K562 (cell line): ENCODE measurements around the gene NTSR1. TPM values are rescaled to one million over a fixed set of nuclear protein-coding genes. Genes with fewer than 3 reads are reported as not detected.
A peak's percentile ranks its signal among the peaks of the same experiment; 100 is the strongest.

Source experiments
- ATAC-seq: fragments of 200-7000 bp; cut with Tn5 transposase; 3 replicates; pipeline ENCODE4 v1.9.1; 2020; ENCODE audit warnings: moderate library complexity
- BruUV-seq: library from RNA; stranded (reverse); fragments of 400-500 nt; replicated peaks from 2 replicates; lab custom pipeline; 2021; lab: Mats Ljungman, UMichigan
- CTCF ChIA-PET: fragments of 300-600 bp; formaldehyde crosslinking; extraction: SDS; loops from one replicate; lab custom pipeline; 2021; ENCODE audit warnings: low intra/inter-chr PET ratio; lab: Yijun Ruan, JAX
- POLR2A ChIA-PET: fragments of 300-600, 350-650 bp; sonication (Branson Sonifier 250); formaldehyde crosslinking; extraction: SDS; loops from one replicate; lab custom pipeline; 2021; ENCODE audit warnings: antibody characterized with exemption, inconsistent platforms; lab: Yijun Ruan, JAX
- DNase-seq, 4 experiments: peaks; one replicate each; pipeline versions ENCODE4 v3.0.0 to v3.0.0-alpha.2; 2011 to 2018; ENCODE audit warnings: low spot score in 3 of 4, mixed read lengths in 3 of 4; ENCODE audit errors: extremely low read depth in 1 of 4
- FAIRE-seq: peaks from 2 replicates; lab custom pipeline; 2011; peaks lifted over from hg19 to GRCh38; lab: Jason Lieb, UNC
- H2AFZ ChIP-seq: 2 replicates; pipeline ENCODE4 v1.6.0; 2011; ENCODE audit warnings: low read depth, low read length, control low read depth, inconsistent platforms
- H3K27ac ChIP-seq: fragments of 200-600 bp; 3 replicates; pipeline ENCODE4 v1.8.0; 2011; ENCODE audit warnings: low read depth, mild to moderate bottlenecking, control low read depth, inconsistent platforms, low read length, moderate library complexity, mixed read lengths; ENCODE audit errors: extremely low read depth
- H3K27me3 ChIP-seq, 2 experiments: fragments of 300-600 bp in 1 of 2; 2 replicates in 1 of 2; 3 replicates in 1 of 2; pipeline versions ENCODE4 v1.6.0 to v1.8.0; 2011; ENCODE audit warnings: inconsistent platforms in 2 of 2, low read length in 2 of 2, mild to moderate bottlenecking in 1 of 2, mixed read lengths in 1 of 2, moderate library complexity in 1 of 2; ENCODE audit not compliant: control insufficient read depth in 2 of 2, insufficient read depth in 2 of 2
- H3K36me3 ChIP-seq: fragments of 300-600 bp; 3 replicates; pipeline ENCODE4 v1.8.0; 2011; ENCODE audit warnings: mild to moderate bottlenecking, low read length, inconsistent platforms; ENCODE audit not compliant: control insufficient read depth, insufficient read depth
- H3K4me1 ChIP-seq, 2 experiments: fragments of 200-600 bp in 1 of 2; replicated peaks in 1 of 2; 2 replicates in 1 of 2; 3 replicates in 1 of 2; pipeline versions ENCODE4 v1.5.1 to v1.8.0; 2011; ENCODE audit warnings: inconsistent platforms in 2 of 2, low read length in 2 of 2, mild to moderate bottlenecking in 1 of 2, mixed read lengths in 1 of 2, moderate library complexity in 1 of 2; ENCODE audit not compliant: control insufficient read depth in 2 of 2, insufficient read depth in 2 of 2
- H3K4me2 ChIP-seq: 2 replicates; pipeline ENCODE4 v1.6.1; 2011; ENCODE audit warnings: low read length, control low read depth, inconsistent platforms, mixed read lengths; ENCODE audit not compliant: insufficient read depth
- H3K4me3 ChIP-seq: fragments of 200-600 bp; sonication (generic), shearing (Covaris generic); 2 replicates; pipeline ENCODE4 v1.5.1; 2016; ENCODE audit warnings: control low read depth, inconsistent platforms
- H3K79me2 ChIP-seq: fragments of 200-600 bp; 3 replicates; pipeline ENCODE4 v1.8.0; 2011; ENCODE audit warnings: low read length, inconsistent platforms; ENCODE audit not compliant: control insufficient read depth, insufficient read depth
- H3K9ac ChIP-seq, 2 experiments: 2 replicates each; pipeline versions ENCODE4 v1.6.0 to v1.6.1; 2011; ENCODE audit warnings: low read depth in 2 of 2, low read length in 2 of 2, control low read depth in 1 of 2, inconsistent platforms in 1 of 2, mild to moderate bottlenecking in 1 of 2, mixed read lengths in 1 of 2; ENCODE audit not compliant: insufficient read depth in 1 of 2
- H3K9me1 ChIP-seq: one replicate; pipeline ENCODE4 v1.6.0; 2011; ENCODE audit warnings: inconsistent platforms, mild to moderate bottlenecking, low read length, moderate library complexity; ENCODE audit not compliant: control insufficient read depth, insufficient read depth
- H3K9me3 ChIP-seq: replicated peaks from 2 replicates; pipeline ENCODE4 v1.5.1; 2011; ENCODE audit warnings: low read depth, low read length, inconsistent platforms; ENCODE audit not compliant: control insufficient read depth, insufficient read depth
- H4K20me1 ChIP-seq: replicated peaks from 2 replicates; pipeline ENCODE4 v1.6.1; 2011; ENCODE audit warnings: low read length, inconsistent platforms, mixed read lengths; ENCODE audit not compliant: control insufficient read depth, insufficient read depth
- NCOA1 ChIP-seq: fragments of 450-650 bp; IDR thresholded peaks from 2 replicates; pipeline ENCODE4 v1.6.1; 2016; ENCODE audit warnings: low read depth
- SMAD2 ChIP-seq: fragments of 150-350 bp; IDR thresholded peaks from 2 replicates; pipeline ENCODE4 v1.6.1; 2014; ENCODE audit warnings: low read depth, mild to moderate bottlenecking, low read length
- SMARCC2 ChIP-seq: fragments of 450-650 bp; IDR thresholded peaks from 2 replicates; pipeline ENCODE4 v1.6.1; 2017; ENCODE audit warnings: antibody characterized with exemption, moderate library complexity, mild to moderate bottlenecking, low read depth
- TRIM28 ChIP-seq: fragments of 450-650 bp; IDR thresholded peaks from 2 replicates; pipeline ENCODE4 v1.6.1; 2017
- XRCC3 ChIP-seq: fragments of 450-650 bp; IDR thresholded peaks from 2 replicates; pipeline ENCODE4 v1.6.1; 2017; ENCODE audit warnings: mild to moderate bottlenecking, moderate library complexity
- ZNF165 ChIP-seq: fragments of 250-450 bp; sonication (Bioruptor Pico); IDR thresholded peaks from 2 replicates; pipeline ENCODE4 v1.4.0; 2020; ENCODE audit warnings: borderline replicate concordance
- WGBS: fragments of 100-300 bp; shearing (Covaris generic); methylation state at CpG from one replicate; pipeline ENCODE4 v1.1.6; 2016; ENCODE audit warnings: low coverage, mixed read lengths; ENCODE audit not compliant: insufficient coverage; ENCODE audit errors: missing lambda C conversion rate; 5-methylcytosine and 5-hydroxymethylcytosine counted together
- in situ Hi-C: fragments of 300-500 bp; cut with MboI; formaldehyde crosslinking; loops from 4 replicates; pipeline ENCODE4 v1.15.0; 2018; ENCODE audit warnings: inconsistent platforms, mixed read lengths
- intact Hi-C: fragments of 100-400 bp; cut with micrococcal nuclease; formaldehyde crosslinking; loops from 2 replicates; pipeline ENCODE4 v1.14.2; 2022
- polyA plus RNA-seq, 8 experiments: library from polyadenylated mRNA; depleted of rRNA in 4 of 8; stranded (reverse) in 5 of 8; unstranded in 3 of 8; fragments of >200 nt; fragmentation: Nextera tagmentation in 2 of 8; fragmentation: Illumina TruSeq in 1 of 8; extraction: Ambion mirVana in 2 of 8; extraction: Trizol in 1 of 8; gene quantifications; 2 replicates each; pipeline versions ENCODE4 v1.2.1 to v1.2.3, GENCODE V29; 2011 to 2014; ENCODE audit warnings: inconsistent platforms in 1 of 8, missing spikeins in 1 of 8
- total RNA-seq, 7 experiments: library from RNA; depleted of rRNA in 6 of 7; stranded (reverse); fragments of >200 nt in 6 of 7; fragmentation: Illumina TruSeq in 2 of 7; extraction: Trizol in 2 of 7; gene quantifications; 2 replicates each; pipeline versions ENCODE4 v1.2.1 to v1.2.3, GENCODE V29; 2011 to 2021; ENCODE audit warnings: low replicate concordance in 1 of 7
- TF ChIP-seq, protein P1 (sequence below): fragments of 250-450 bp; sonication (Bioruptor Pico); IDR thresholded peaks from 2 replicates; pipeline ENCODE4 v1.4.0; 2020; ENCODE audit warnings: borderline replicate concordance
- TF ChIP-seq, protein P2 (sequence below): sonication (generic); formaldehyde crosslinking; IDR thresholded peaks from 2 replicates; pipeline ENCODE4 v1.8.0; 2022; ENCODE audit warnings: missing genetic modification reagents, mild to moderate bottlenecking, moderate library complexity, borderline replicate concordance

NTSR1 gene
- total and polyA plus RNA-seq, 9 of the 15 experiments (the other 6 are each of a cell fraction or from before 2014, with no cell fraction given), result 0.04 to 0.40 (median 0.13) TPM; not detected in 3

DNA sequence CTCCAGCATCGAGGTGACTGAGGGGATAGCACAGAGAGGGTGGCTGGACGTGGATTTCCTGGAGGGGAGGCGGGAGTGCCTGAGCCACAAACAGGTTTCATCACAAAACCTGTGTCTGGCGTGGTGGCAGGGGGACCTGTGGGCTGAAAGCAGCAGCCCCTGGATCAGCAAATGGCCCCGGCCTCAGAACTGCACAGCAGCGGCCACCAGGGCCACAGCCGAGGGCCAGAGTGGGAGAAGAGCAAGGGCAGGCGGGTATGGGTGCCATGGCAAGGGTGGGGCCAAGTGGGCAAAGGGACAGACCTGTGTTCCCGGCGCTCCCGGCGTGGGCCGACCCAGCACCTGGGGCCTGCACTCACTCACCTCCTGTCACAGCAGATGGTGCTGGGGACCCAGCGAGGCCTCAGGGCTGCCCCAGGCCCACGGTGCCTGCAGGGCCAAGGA lies 19.0 kb downstream of the NTSR1 start:
- Histone ChIP-seq H3K4me3 (no peak overlapping the region), H3K9me3 (no peaks in the 10 kb centered on the region)
- TF ChIP-seq ZNF165 (CRISPR knock-in tag), result no peak
- no peak for TF ChIP-seq TRIM28
- no peak for TF ChIP-seq XRCC3
- TF ChIP-seq SMAD2, result no peak
- TF ChIP-seq, all 486 proteins: peak for 0
- POLR2A ChIA-PET, result interaction anchor here (0.8 kb wide), 1 partner anchor 22 kb away, joined by 3 read pairs; no protein-coding TSS in a partner anchor
- DNase-seq, result no peak
- Histone ChIP-seq H3K9me1 (no peaks in the 10 kb centered on the region), H2AFZ (no peak overlapping the region), H3K27ac (no peak overlapping the region), H3K4me2 (no peak overlapping the region), H3K79me2 (no peaks in the 10 kb centered on the region), H3K36me3 (no peaks in the 10 kb centered on the region), H3K27me3 (peaks cover 70% of the 10 kb centered on the region in 2 experiments), H3K4me1 (peaks cover 4 to 22% of the 10 kb centered on the region in 2 experiments; a peak in 4 of 5 replicates), H4K20me1 (0 out of 2 replicates have a peak, but pooled peaks cover 3% of the 10 kb centered on the region), H3K9ac (no peak overlapping the region)
- CTCF ChIA-PET, result no interaction called here
- in situ Hi-C loops, result no loop called here
- intact Hi-C loops, result no loop called here
- no peak; the same call in 1 of the 3 replicates for ATAC-seq
- FAIRE-seq, result no peak
- no TSS peak for BruUV-seq
- 6% methylated on average over 15 of the region's 15 CpGs for whole genome bisulfite sequencing

DNA sequence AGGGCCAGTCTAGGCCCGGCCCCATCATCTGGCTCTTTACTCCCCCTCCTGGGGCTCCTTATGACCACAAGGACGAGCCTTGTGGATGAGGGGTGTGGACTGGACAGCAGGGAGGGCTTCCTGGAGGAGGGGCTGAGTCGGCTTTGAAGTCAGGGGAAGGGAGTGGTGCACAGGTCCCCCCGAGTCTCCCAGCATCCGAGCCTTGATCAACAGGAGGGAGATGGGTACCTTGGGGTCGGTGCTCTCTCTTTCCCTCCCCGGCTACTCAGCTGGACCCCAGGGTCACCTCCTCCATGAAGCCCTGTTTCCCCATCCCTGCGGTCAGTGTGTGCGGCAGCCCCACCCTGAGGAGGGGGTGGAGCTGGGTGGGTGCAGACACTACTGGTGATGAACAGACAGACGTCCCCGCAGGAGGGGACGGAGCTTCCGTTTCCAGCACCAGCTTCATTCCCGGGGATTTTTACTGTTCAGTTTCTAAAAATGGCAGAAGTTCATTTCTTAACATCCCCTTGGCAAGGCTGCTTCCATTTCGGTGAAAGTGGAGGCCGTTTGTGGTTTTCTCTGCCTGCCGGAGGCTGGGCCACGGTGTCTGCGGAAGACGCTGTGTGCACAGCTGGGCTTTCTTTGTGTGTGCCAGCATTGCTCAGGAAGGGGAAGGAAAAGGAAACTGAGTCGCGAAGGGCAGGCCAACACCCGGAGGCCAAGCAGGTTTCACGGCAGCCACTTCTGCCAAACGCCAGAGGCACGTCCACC lies 19.6 kb downstream of the NTSR1 start:
- ATAC-seq (peak; percentile 24; the same call in 2 of the 3 replicates), FAIRE-seq (no peak), DNase-seq (peak in 2 of 4 experiments; percentile 47 to 48)
- Histone ChIP-seq H3K27me3 (peaks cover 73% of the 10 kb centered on the region in 2 experiments), H3K4me3 (no peak overlapping the region), H3K4me2 (no peak overlapping the region), H2AFZ (no peak overlapping the region), H3K9ac (peak overlapping the region in 1 of 2 experiments; percentile 17; a peak in 1 of 4 replicates), H3K9me3 (no peaks in the 10 kb centered on the region), H3K4me1 (peaks cover 4 to 22% of the 10 kb centered on the region in 2 experiments; a peak in 4 of 5 replicates), H3K36me3 (no peaks in the 10 kb centered on the region), H3K27ac (no peak overlapping the region), H3K9me1 (no peaks in the 10 kb centered on the region), H4K20me1 (0 out of 2 replicates have a peak, but pooled peaks cover 3% of the 10 kb centered on the region), H3K79me2 (no peaks in the 10 kb centered on the region)
- intact Hi-C loops (no loop called here), in situ Hi-C loops (no loop called here)
- WGBS, result 3% methylated on average over 25 of the region's 26 CpGs
- no TSS peak for BruUV-seq
- POLR2A ChIA-PET, result interaction anchor here (0.8 to 1.6 kb wide), 2 partner anchors 10 to 21 kb away, joined by 3 to 5 read pairs; no protein-coding TSS in a partner anchor
- CTCF ChIA-PET, result no interaction called here
- TF ChIP-seq, protein P1, sequence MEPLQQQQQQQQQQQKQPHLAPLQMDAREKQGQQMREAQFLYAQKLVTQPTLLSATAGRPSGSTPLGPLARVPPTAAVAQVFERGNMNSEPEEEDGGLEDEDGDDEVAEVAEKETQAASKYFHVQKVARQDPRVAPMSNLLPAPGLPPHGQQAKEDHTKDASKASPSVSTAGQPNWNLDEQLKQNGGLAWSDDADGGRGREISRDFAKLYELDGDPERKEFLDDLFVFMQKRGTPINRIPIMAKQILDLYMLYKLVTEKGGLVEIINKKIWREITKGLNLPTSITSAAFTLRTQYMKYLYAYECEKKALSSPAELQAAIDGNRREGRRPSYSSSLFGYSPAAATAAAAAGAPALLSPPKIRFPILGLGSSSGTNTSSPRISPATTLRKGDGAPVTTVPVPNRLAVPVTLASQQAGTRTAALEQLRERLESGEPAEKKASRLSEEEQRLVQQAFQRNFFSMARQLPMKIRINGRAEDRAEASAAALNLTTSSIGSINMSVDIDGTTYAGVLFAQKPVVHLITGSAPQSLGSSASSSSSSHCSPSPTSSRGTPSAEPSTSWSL (CRISPR knock-in tag), result no peak
- TF ChIP-seq SMARCC2 (no peak), NCOA1 (no peak)
- TF ChIP-seq, protein P2, sequence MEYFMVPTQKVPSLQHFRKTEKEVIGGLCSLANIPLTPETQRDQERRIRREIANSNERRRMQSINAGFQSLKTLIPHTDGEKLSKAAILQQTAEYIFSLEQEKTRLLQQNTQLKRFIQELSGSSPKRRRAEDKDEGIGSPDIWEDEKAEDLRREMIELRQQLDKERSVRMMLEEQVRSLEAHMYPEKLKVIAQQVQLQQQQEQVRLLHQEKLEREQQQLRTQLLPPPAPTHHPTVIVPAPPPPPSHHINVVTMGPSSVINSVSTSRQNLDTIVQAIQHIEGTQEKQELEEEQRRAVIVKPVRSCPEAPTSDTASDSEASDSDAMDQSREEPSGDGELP (CRISPR knock-in tag), result 0 out of 2 replicates have a peak, but pooled peaks have one; percentile 13
